CD4-positive, alpha-beta T cell (primary cell): Measurements from ENCODE around the gene ATP11A. TPM values are rescaled to one million over a fixed set of nuclear protein-coding genes. Genes with fewer than 3 reads are reported as not detected.
A peak's percentile ranks its signal among the peaks of the same experiment; 100 is the strongest.
"Not testable (repeated sequence)": the region's sequence is repeated elsewhere in the genome, so short reads cannot be mapped to it uniquely, and the experiment has no call there.

Source experiments
- ATAC-seq: fragments of 200-7000 bp; cut with Tn5 transposase; one replicate; pipeline ENCODE4 v1.10.0; 2022; ENCODE audit warnings: mild to moderate bottlenecking; ENCODE audit not compliant: poor library complexity
- CTCF ChIA-PET: fragments of 350-600 bp; sonication (Branson Sonifier 250); formaldehyde crosslinking; loops from one replicate; lab custom pipeline; 2021; ENCODE audit warnings: antibody characterized with exemption, inconsistent platforms; lab: Charles Lee
- POLR2A ChIA-PET: fragments of 350-600 bp; sonication (Branson Sonifier 250); formaldehyde crosslinking; loops from one replicate; lab custom pipeline; 2021; ENCODE audit warnings: antibody characterized with exemption, inconsistent platforms; lab: Charles Lee
- DNase-seq, 14 experiments: peaks; one replicate each; pipeline ENCODE4 v3.0.0-alpha.2; 2013 to 2020; ENCODE audit warnings: mixed read lengths in 2 of 14
- H3K27ac ChIP-seq, 2 donors: one replicate each; pipeline versions ENCODE4 v1.5.1 to v1.7.0; 2013; ENCODE audit warnings: low read length in 2 of 2, low read depth in 1 of 2, mild to moderate bottlenecking in 1 of 2
- H3K27me3 ChIP-seq, 2 experiments: 1 replicate in 1 of 2; 2 replicates in 1 of 2; pipeline versions ENCODE4 v1.6.1 to v1.7.0; 2013; ENCODE audit warnings: low read length in 2 of 2, control low read depth in 1 of 2, mild to moderate bottlenecking in 1 of 2, moderate library complexity in 1 of 2; ENCODE audit not compliant: insufficient read depth in 2 of 2, control insufficient read depth in 1 of 2
- H3K36me3 ChIP-seq: one replicate; pipeline ENCODE4 v1.6.1; 2013; ENCODE audit warnings: low read length, control low read depth; ENCODE audit not compliant: insufficient read depth
- H3K4me1 ChIP-seq: one replicate; pipeline ENCODE4 v1.6.1; 2013; ENCODE audit warnings: low read length, control low read depth; ENCODE audit not compliant: insufficient read depth
- H3K4me3 ChIP-seq: one replicate; pipeline ENCODE4 v1.5.1; 2013; ENCODE audit warnings: mild to moderate bottlenecking, low read length, moderate library complexity
- H3K9me3 ChIP-seq, 2 experiments: 1 replicate in 1 of 2; 2 replicates in 1 of 2; pipeline versions ENCODE4 v1.6.1 to v1.7.0; 2013; ENCODE audit warnings: low read length in 2 of 2, mild to moderate bottlenecking in 2 of 2, control low read depth in 1 of 2, moderate library complexity in 1 of 2; ENCODE audit not compliant: control insufficient read depth in 1 of 2, insufficient read depth in 1 of 2
- H3K27ac Mint-ChIP-seq: one replicate; pipeline ENCODE4 v1.8.0; 2020; ENCODE audit warnings: mixed read lengths
- H3K27me3 Mint-ChIP-seq: one replicate; pipeline ENCODE4 v1.8.0; 2021; ENCODE audit warnings: mixed read lengths
- H3K36me3 Mint-ChIP-seq: one replicate; pipeline ENCODE4 v1.8.0; 2021; ENCODE audit warnings: low read depth, mixed read lengths
- H3K4me1 Mint-ChIP-seq: one replicate; pipeline ENCODE4 v1.8.0; 2021; ENCODE audit warnings: low read depth, mixed read lengths
- H3K4me3 Mint-ChIP-seq: one replicate; pipeline ENCODE4 v1.8.0; 2020; ENCODE audit warnings: mild to moderate bottlenecking, mixed read lengths
- H3K9me3 Mint-ChIP-seq: one replicate; pipeline ENCODE4 v1.8.0; 2020; ENCODE audit warnings: mixed read lengths
- CTCF ChIP-seq: fragments of 200-600 bp; IDR thresholded peaks from one replicate; pipeline ENCODE4 v1.8.0; 2022; ENCODE audit warnings: antibody characterized with exemption, mild to moderate bottlenecking
- intact Hi-C, 2 experiments: fragments of 100-400 bp; cut with DNase I in 1 of 2; cut with micrococcal nuclease in 1 of 2; formaldehyde crosslinking; loops; one replicate each; pipeline versions ENCODE4 v1.15.1 to v1.9.0; 2023 to 2025; cut with DNase I, micrococcal nuclease
- total RNA-seq, 174 experiments: library from RNA in 2 of 174; stranded (reverse) in 2 of 174; gene quantifications; one replicate each; pipeline ENCODE4 v1.2.3 and lab custom pipeline; 2021 to 2026

Gene ATP11A
- total RNA-seq, 2 experiments from 2014 or later = 56.7 to 66.8 TPM

GRCh38 chr13:112859128-112859816 lies 169.4 kb downstream of the ATP11A start:
- no peaks in the 10 kb centered on the region for H3K27me3 ChIP-seq
- peaks cover 83% of the 10 kb centered on the region for H3K36me3 Mint-ChIP-seq
- no peaks in the 10 kb centered on the region for H3K9me3 Mint-ChIP-seq
- no peaks in the 10 kb centered on the region for H3K27me3 Mint-ChIP-seq
- H3K27ac Mint-ChIP-seq = no peak overlapping the region
- no peak overlapping the region for H3K4me3 ChIP-seq
- H3K4me3 Mint-ChIP-seq = no peak overlapping the region
- intact Hi-C loops = no loop called here
- ATAC-seq (no peak), DNase-seq (peak in 1 of 14 experiments; percentile 2)
- POLR2A ChIA-PET = no interaction called here
- no peak overlapping the region for H3K27ac ChIP-seq
- H3K4me1 Mint-ChIP-seq = no peaks in the 10 kb centered on the region
- peaks cover 51% of the 10 kb centered on the region for H3K36me3 ChIP-seq
- H3K4me1 ChIP-seq = no peaks in the 10 kb centered on the region
- no peak for TF ChIP-seq CTCF
- CTCF ChIA-PET = no interaction called here
- no peaks in the 10 kb centered on the region for H3K9me3 ChIP-seq

GRCh38 chr13:112859817-112860190 lies 170.0 kb downstream of the ATP11A start:
- no peaks in the 10 kb centered on the region for H3K9me3 ChIP-seq
- H3K27me3 Mint-ChIP-seq = no peaks in the 10 kb centered on the region
- H3K4me1 Mint-ChIP-seq = no peaks in the 10 kb centered on the region
- ATAC-seq = no peak
- no peak overlapping the region for H3K4me3 ChIP-seq
- TF ChIP-seq CTCF = no peak
- H3K27me3 ChIP-seq = no peaks in the 10 kb centered on the region
- ChIA-PET POLR2A (no interaction called here), CTCF (no interaction called here)
- H3K27ac Mint-ChIP-seq = no peak overlapping the region
- peaks cover 51% of the 10 kb centered on the region for H3K36me3 ChIP-seq
- no peak overlapping the region for H3K4me3 Mint-ChIP-seq
- peak in 1 of 14 experiments; percentile 29 for DNase-seq
- H3K9me3 Mint-ChIP-seq = no peaks in the 10 kb centered on the region
- no peaks in the 10 kb centered on the region for H3K4me1 ChIP-seq
- intact Hi-C loops = no loop called here
- peaks cover 77% of the 10 kb centered on the region for H3K36me3 Mint-ChIP-seq
- H3K27ac ChIP-seq = no peak overlapping the region

- Mint-ChIP-seq H3K27me3 (no peaks in the 10 kb centered on the region), H3K4me3 (no peak overlapping the region), H3K4me1 (no peaks in the 10 kb centered on the region), H3K36me3 (peaks cover 67% of the 10 kb centered on the region), H3K27ac (no peak overlapping the region), H3K9me3 (no peaks in the 10 kb centered on the region)
- POLR2A ChIA-PET = no interaction called here
- Histone ChIP-seq H3K9me3 (no peaks in the 10 kb centered on the region), H3K27ac (no peak overlapping the region), H3K4me3 (no peak overlapping the region), H3K27me3 (no peaks in the 10 kb centered on the region), H3K36me3 (peaks cover 43% of the 10 kb centered on the region), H3K4me1 (no peaks in the 10 kb centered on the region)
- ATAC-seq = no peak
- TF ChIP-seq CTCF = no peak
- intact Hi-C loops = no loop called here
- CTCF ChIA-PET = no interaction called here
- DNase-seq = peak in 1 of 14 experiments; percentile 23
Observed at GRCh38 chr13:112861876-112862615, 172.2 kb downstream of the ATP11A start.

- H3K9me3 ChIP-seq, H3K27ac Mint-ChIP-seq, H3K9me3 Mint-ChIP-seq, H3K27me3 ChIP-seq, DNase-seq, H3K4me3 Mint-ChIP-seq, ATAC-seq, H3K27ac ChIP-seq, POLR2A ChIA-PET, intact Hi-C loops, H3K4me1 Mint-ChIP-seq, H3K27me3 Mint-ChIP-seq, H3K4me3 ChIP-seq, H3K4me1 ChIP-seq, CTCF ChIA-PET: not testable (repeated sequence)
- peaks cover 47% of the 10 kb centered on the region for H3K36me3 ChIP-seq
- peaks cover 66% of the 10 kb centered on the region for H3K36me3 Mint-ChIP-seq
Observed at GRCh38 chr13:112863356-112863755, 173.5 kb downstream of the ATP11A start.

DNA sequence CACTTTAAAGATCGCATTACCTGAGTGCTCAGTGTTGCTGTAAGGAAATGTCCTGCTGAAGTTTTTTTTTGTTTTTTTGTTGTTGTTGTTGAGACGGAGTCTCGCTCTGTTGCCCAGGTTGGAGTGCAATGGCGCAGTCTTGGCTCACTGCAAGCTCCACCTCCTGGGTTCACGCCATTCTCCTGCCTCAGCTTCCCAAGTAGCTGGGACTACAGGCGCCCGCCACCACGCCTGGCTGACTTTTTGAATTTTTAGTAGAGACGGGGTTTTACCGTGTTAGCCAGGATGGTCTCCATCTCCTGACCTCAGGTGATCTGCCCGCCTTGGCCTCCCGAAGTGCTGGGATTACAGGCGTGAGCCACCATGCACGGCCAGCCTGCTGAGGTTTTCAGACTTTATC lies 175.6 kb downstream of the ATP11A start:
- peaks cover 55% of the 10 kb centered on the region for H3K36me3 Mint-ChIP-seq

More for the DNA sequence above, 175.6 kb downstream of the ATP11A start:
- H3K27ac Mint-ChIP-seq, H3K4me1 Mint-ChIP-seq, ATAC-seq, DNase-seq, intact Hi-C loops, POLR2A ChIA-PET, H3K27me3 ChIP-seq, H3K27me3 Mint-ChIP-seq, H3K9me3 Mint-ChIP-seq, H3K4me1 ChIP-seq, CTCF ChIA-PET, H3K9me3 ChIP-seq, H3K4me3 ChIP-seq, H3K27ac ChIP-seq, H3K4me3 Mint-ChIP-seq: not testable (repeated sequence)
- peaks cover 39% of the 10 kb centered on the region for H3K36me3 ChIP-seq
